CD8-positive, alpha-beta memory T cell (primary cell): Measurements from ENCODE around the gene FUBP3. TPM values are rescaled to one million over a fixed set of nuclear protein-coding genes. Genes with fewer than 3 reads are reported as not detected.

ENCODE experiments used
- CTCF ChIA-PET: fragments of 350-600 bp; sonication (Branson Sonifier 250); formaldehyde crosslinking; loops from one replicate; lab custom pipeline; 2021; ENCODE audit warnings: antibody characterized with exemption; lab: Charles Lee
- POLR2A ChIA-PET: fragments of 350-600 bp; sonication (Branson Sonifier 250); formaldehyde crosslinking; loops from one replicate; lab custom pipeline; 2021; ENCODE audit warnings: antibody characterized with exemption; lab: Charles Lee
- DNase-seq, 5 donors: peaks; one replicate each; pipeline versions ENCODE4 v3.0.0 to v3.0.0-alpha.2; 2020 to 2022; ENCODE audit warnings: mixed read lengths in 1 of 5
- H3K27ac ChIP-seq: one replicate; pipeline ENCODE4 v1.7.0; 2013; ENCODE audit warnings: low read depth, mild to moderate bottlenecking, low read length, moderate library complexity
- H3K27me3 ChIP-seq: 2 replicates; pipeline ENCODE4 v1.7.0; 2013; ENCODE audit warnings: low read length, mild to moderate bottlenecking; ENCODE audit not compliant: insufficient read depth, poor library complexity, severe bottlenecking
- H3K36me3 ChIP-seq: 2 replicates; pipeline ENCODE4 v1.7.0; 2013; ENCODE audit warnings: mild to moderate bottlenecking, low read length, moderate library complexity; ENCODE audit not compliant: insufficient read depth
- H3K4me1 ChIP-seq: 2 replicates; pipeline ENCODE4 v1.7.0; 2013; ENCODE audit warnings: mild to moderate bottlenecking, low read length, moderate library complexity; ENCODE audit not compliant: insufficient read depth
- H3K4me3 ChIP-seq: 2 replicates; pipeline ENCODE4 v1.7.0; 2013; ENCODE audit warnings: mild to moderate bottlenecking, low read length
- H3K9me3 ChIP-seq: 2 replicates; pipeline ENCODE4 v1.7.0; 2013; ENCODE audit warnings: mild to moderate bottlenecking, low read length
- H3K27ac Mint-ChIP-seq, 8 donors: one replicate each; pipeline ENCODE4 v1.8.0; 2020 to 2021; ENCODE audit warnings: mixed read lengths in 8 of 8, mild to moderate bottlenecking in 6 of 8, inconsistent platforms in 3 of 8, moderate library complexity in 3 of 8
- H3K27me3 Mint-ChIP-seq, 2 donors: one replicate each; pipeline ENCODE4 v1.8.0; 2020 to 2021; ENCODE audit warnings: mixed read lengths in 2 of 2, mild to moderate bottlenecking in 1 of 2, moderate library complexity in 1 of 2
- H3K36me3 Mint-ChIP-seq, 3 donors: one replicate each; pipeline ENCODE4 v1.8.0; 2020 to 2021; ENCODE audit warnings: mixed read lengths in 3 of 3, inconsistent platforms in 1 of 3, mild to moderate bottlenecking in 1 of 3
- H3K4me1 Mint-ChIP-seq, 3 donors: one replicate each; pipeline ENCODE4 v1.8.0; 2020 to 2021; ENCODE audit warnings: mixed read lengths in 3 of 3, inconsistent platforms in 1 of 3, mild to moderate bottlenecking in 1 of 3
- H3K4me3 Mint-ChIP-seq, 7 donors: one replicate each; pipeline ENCODE4 v1.8.0; 2020 to 2021; ENCODE audit warnings: mixed read lengths in 7 of 7, mild to moderate bottlenecking in 6 of 7, moderate library complexity in 4 of 7, inconsistent platforms in 2 of 7
- H3K9me3 Mint-ChIP-seq, 5 donors: one replicate each; pipeline ENCODE4 v1.8.0; 2020 to 2022; ENCODE audit warnings: mixed read lengths in 5 of 5, mild to moderate bottlenecking in 3 of 5, moderate library complexity in 2 of 5, inconsistent platforms in 1 of 5
- polyA plus RNA-seq: library from polyadenylated mRNA; unstranded; fragments of 300-500 nt; fragmentation: Illumina TruSeq; gene quantifications from one replicate; pipeline ENCODE4 v1.2.3, GENCODE V29; 2021
- total RNA-seq, 2 experiments: library from RNA; stranded (reverse); gene quantifications; one replicate each; pipeline ENCODE4 v1.2.3, GENCODE V29; 2021

Gene FUBP3
- total and polyA plus RNA-seq, 3 experiments from 2014 or later = 35.0 to 50.4 (median 49.9) TPM

- H3K9me3 Mint-ChIP-seq = no peaks in the 10 kb centered on the region
- Histone ChIP-seq H3K36me3 (no peaks in the 10 kb centered on the region), H3K27ac (no peak overlapping the region), H3K4me3 (no peak overlapping the region), H3K4me1 (no peaks in the 10 kb centered on the region), H3K9me3 (no peaks in the 10 kb centered on the region), H3K27me3 (peaks cover 16% of the 10 kb centered on the region)
- POLR2A ChIA-PET = no interaction called here
- peaks cover under 1 to 3% (median under 1%) of the 10 kb centered on the region in 3 donors for H3K4me1 Mint-ChIP-seq
- DNase-seq = no peak
- CTCF ChIA-PET = interaction anchor here (1.3 kb wide), 1 partner anchor 13 kb away, joined by 3 read pairs; no protein-coding TSS in a partner anchor
- H3K27me3 Mint-ChIP-seq = peaks cover 16 to 30% of the 10 kb centered on the region in 2 donors
- H3K27ac Mint-ChIP-seq = peak overlapping the region in 1 of 8 donors; percentile 15
- no peak overlapping the region for H3K4me3 Mint-ChIP-seq
- H3K36me3 Mint-ChIP-seq = no peaks in the 10 kb centered on the region
Measured at GRCh38 chr9:130670644-130671043, 91.3 kb downstream of the FUBP3 start.

DNA sequence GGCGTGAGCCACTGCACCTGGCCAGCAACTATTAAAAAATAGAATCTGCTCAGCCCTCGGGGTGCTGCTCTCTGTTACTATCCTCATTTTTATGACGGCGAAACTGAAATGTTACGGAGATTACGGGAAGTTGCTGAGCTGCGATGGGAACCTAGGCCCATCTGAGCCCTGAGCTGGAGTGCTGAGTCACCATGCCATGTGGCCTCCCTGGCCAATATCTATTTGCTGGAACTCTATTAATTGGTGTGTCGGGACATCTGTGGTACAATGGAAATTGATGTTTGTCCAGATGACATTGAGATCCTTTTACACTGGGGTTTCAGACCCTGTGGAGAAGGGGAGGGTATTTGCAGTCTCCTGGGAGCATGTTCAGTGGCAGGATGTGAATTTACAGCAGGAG lies 93.1 kb downstream of the FUBP3 start:
- no peaks in the 10 kb centered on the region for H3K4me1 Mint-ChIP-seq

GRCh38 chr9:130672933-130673615 lies 93.7 kb downstream of the FUBP3 start:
- no peak overlapping the region for H3K27ac Mint-ChIP-seq
- H3K27me3 ChIP-seq = peaks cover under 1% of the 10 kb centered on the region
- no peaks in the 10 kb centered on the region for H3K9me3 ChIP-seq
- peaks cover 10 to 11% of the 10 kb centered on the region in 2 donors for H3K27me3 Mint-ChIP-seq
- no peaks in the 10 kb centered on the region for H3K9me3 Mint-ChIP-seq
- no peaks in the 10 kb centered on the region for H3K36me3 Mint-ChIP-seq
- H3K4me3 ChIP-seq = no peak overlapping the region
- no peak for DNase-seq
- H3K4me3 Mint-ChIP-seq = no peak overlapping the region
- no peaks in the 10 kb centered on the region for H3K4me1 Mint-ChIP-seq
- H3K27ac ChIP-seq = no peak overlapping the region
- no peaks in the 10 kb centered on the region for H3K36me3 ChIP-seq
- ChIA-PET POLR2A (no interaction called here), CTCF (interaction anchor here (1.0 kb wide), 1 partner anchor 9 kb away, joined by 3 read pairs; no protein-coding TSS in a partner anchor)
- no peaks in the 10 kb centered on the region for H3K4me1 ChIP-seq

More for the DNA sequence above, 93.1 kb downstream of the FUBP3 start:
- Histone ChIP-seq H3K4me3 (no peak overlapping the region), H3K36me3 (no peaks in the 10 kb centered on the region), H3K27ac (no peak overlapping the region), H3K27me3 (peaks cover 6% of the 10 kb centered on the region), H3K4me1 (no peaks in the 10 kb centered on the region), H3K9me3 (no peaks in the 10 kb centered on the region)
- POLR2A ChIA-PET = no interaction called here
- H3K36me3 Mint-ChIP-seq = no peaks in the 10 kb centered on the region
- H3K9me3 Mint-ChIP-seq = no peaks in the 10 kb centered on the region
- no peak overlapping the region for H3K4me3 Mint-ChIP-seq
- H3K27me3 Mint-ChIP-seq = peaks cover 10 to 15% of the 10 kb centered on the region in 2 donors
- H3K27ac Mint-ChIP-seq = no peak overlapping the region
- CTCF ChIA-PET = no interaction called here
- no peak for DNase-seq

- Mint-ChIP-seq H3K9me3 (no peaks in the 10 kb centered on the region), H3K27ac (no peak overlapping the region), H3K27me3 (peaks cover under 1 to 3% of the 10 kb centered on the region in 2 donors), H3K4me3 (no peak overlapping the region), H3K36me3 (no peaks in the 10 kb centered on the region), H3K4me1 (no peaks in the 10 kb centered on the region)
- DNase-seq = no peak
- POLR2A ChIA-PET = no interaction called here
- Histone ChIP-seq H3K4me3 (no peak overlapping the region), H3K27ac (no peak overlapping the region), H3K9me3 (no peaks in the 10 kb centered on the region), H3K4me1 (no peaks in the 10 kb centered on the region), H3K36me3 (no peaks in the 10 kb centered on the region), H3K27me3 (no peaks in the 10 kb centered on the region)
- CTCF ChIA-PET = no interaction called here
Measured at GRCh38 chr9:130675396-130675795, 96.0 kb downstream of the FUBP3 start.

DNA sequence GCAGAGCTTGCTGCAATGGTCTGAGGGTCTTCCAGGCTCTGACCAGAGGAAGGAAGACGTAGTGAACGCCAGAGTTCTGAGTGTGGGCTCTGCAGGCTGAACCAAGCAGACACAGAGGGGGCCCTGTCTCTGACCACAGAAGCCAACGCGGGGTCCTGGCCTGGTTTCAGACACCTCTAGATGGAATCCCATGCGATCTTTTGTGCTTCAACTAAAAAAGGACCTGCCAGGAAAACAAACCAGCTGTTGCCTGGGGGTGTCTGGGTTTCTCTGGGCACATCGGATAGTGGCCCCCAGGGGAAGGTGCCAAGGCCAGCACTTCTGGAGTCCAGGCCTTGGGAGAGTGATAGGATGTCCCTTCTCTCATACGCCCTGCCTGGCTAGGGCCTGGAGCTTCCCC lies 97.9 kb downstream of the FUBP3 start:
- Mint-ChIP-seq H3K4me3 (no peak overlapping the region), H3K27me3 (no peaks in the 10 kb centered on the region), H3K36me3 (no peaks in the 10 kb centered on the region), H3K9me3 (no peaks in the 10 kb centered on the region), H3K27ac (no peak overlapping the region), H3K4me1 (peaks cover 0 to 8% (median under 1%) of the 10 kb centered on the region in 3 donors)
- ChIA-PET POLR2A (no interaction called here), CTCF (no interaction called here)
- no peaks in the 10 kb centered on the region for H3K4me1 ChIP-seq
- H3K9me3 ChIP-seq = no peaks in the 10 kb centered on the region
- no peaks in the 10 kb centered on the region for H3K27me3 ChIP-seq
- no peaks in the 10 kb centered on the region for H3K36me3 ChIP-seq
- no peak overlapping the region for H3K4me3 ChIP-seq
- DNase-seq = no peak
- no peak overlapping the region for H3K27ac ChIP-seq

DNA sequence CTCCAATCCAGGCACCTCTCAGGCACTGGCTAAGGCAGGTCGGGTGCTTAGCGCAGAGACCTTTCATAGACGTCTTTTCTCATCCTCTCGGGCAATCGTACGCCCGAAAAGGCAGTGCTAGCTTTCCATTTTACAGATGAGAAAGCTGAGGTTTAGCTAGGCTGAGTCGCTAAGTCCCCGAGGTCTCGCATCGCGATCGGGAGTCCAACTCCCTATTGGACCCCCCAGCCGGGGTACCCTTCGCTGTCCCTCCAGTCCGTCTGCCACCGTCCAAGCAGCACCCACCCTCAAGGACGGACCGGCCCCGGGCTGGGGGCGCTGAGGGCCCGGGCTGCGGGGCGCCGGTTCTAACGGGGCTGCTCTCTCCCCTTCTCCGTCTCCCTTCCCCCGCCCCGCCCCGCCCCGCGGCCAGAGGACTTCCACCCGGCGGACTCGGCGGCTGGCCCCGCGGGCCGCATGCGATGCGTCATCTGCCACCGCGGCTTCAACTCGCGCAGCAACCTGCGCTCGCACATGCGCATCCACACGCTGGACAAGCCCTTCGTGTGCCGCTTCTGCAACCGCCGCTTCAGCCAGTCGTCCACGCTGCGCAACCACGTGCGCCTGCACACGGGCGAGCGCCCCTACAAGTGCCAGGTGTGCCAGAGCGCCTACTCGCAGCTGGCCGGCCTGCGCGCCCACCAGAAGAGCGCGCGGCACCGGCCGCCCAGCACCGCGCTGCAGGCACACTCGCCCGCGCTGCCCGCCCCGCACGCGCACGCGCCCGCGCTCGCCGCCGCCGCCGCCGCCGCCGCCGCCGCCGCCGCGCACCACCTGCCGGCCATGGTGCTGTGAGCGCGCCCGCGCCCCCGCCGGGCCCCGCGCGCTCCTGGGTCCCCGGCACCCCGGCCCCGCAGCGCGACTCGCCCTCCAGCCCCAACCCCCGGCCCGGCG lies 101.7 kb downstream of the FUBP3 start:
- Histone ChIP-seq H3K27me3 (no peaks in the 10 kb centered on the region), H3K27ac (no peak overlapping the region), H3K36me3 (no peaks in the 10 kb centered on the region), H3K4me3 (peak overlapping the region; percentile 43), H3K4me1 (no peaks in the 10 kb centered on the region), H3K9me3 (no peaks in the 10 kb centered on the region)
- Mint-ChIP-seq H3K9me3 (peaks cover 0 to 2% (median 0%) of the 10 kb centered on the region in 5 donors), H3K36me3 (peaks cover 0 to 1% (median 0%) of the 10 kb centered on the region in 3 donors), H3K4me1 (peaks cover 3 to 12% (median 5%) of the 10 kb centered on the region in 3 donors), H3K27ac (no peak overlapping the region), H3K4me3 (peak overlapping the region; percentile 71 to 97 (median 88)), H3K27me3 (peaks cover 0 to 2% of the 10 kb centered on the region in 2 donors)
- DNase-seq = peak; percentile 27 to 65 (median 40)
- ChIA-PET POLR2A (interaction anchor here (2.1 kb wide), 1 partner anchor 12 kb away, joined by 7 read pairs; the partner anchor contains the start of gene EXOSC2), CTCF (interaction anchor here (1.5 to 4.6 kb wide), 4 partner anchors 12 to 221 kb away, joined by 3 to 34 read pairs (median 22); partner anchors contain the start of gene EXOSC2)

DNA sequence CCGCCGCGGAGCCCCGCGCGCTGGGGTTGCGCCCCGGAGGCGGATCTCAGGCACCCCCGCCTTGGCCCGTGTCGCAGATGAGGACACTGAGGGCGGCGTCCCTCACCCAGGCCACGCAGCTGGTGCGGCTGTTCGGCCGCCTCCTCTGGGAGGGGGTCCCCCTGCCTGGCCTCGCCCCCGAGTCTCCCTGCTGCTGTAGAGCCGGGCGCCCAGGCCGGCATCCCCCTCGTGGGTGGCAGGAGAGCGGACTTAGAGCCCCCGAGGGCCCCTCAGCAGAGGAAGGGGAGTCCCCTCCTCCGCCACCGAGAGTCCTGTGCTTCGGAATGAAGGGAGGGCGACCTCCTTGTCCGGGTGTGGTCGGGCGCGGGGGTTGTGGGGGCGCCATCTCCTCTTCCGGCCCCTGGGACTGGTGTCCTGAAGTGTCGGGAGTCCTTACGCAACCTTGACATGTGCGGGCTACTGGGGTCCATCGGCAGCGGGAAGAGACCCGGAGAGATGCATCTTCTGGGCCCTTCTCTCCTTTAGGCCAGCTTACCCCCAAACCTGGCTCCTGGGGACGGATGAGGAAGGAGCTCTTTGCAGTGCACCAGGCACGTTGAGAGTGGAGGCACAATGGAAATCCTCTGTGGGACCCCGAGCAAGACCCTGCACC lies 102.5 kb downstream of the FUBP3 start:
- H3K4me1 ChIP-seq = no peaks in the 10 kb centered on the region
- ChIA-PET POLR2A (interaction anchor here (1.2 to 2.1 kb wide), 2 partner anchors 11 to 59 kb away, joined by 6 to 7 read pairs; partner anchors contain the start of gene EXOSC2), CTCF (interaction anchor here (0.7 to 4.6 kb wide), 16 partner anchors 8 to 255 kb away, joined by 3 to 34 read pairs (median 4); partner anchors contain the start of genes EXOSC2 and PRDM12)
- H3K4me3 Mint-ChIP-seq = peak overlapping the region; percentile 84 to 97 (median 94)
- H3K27ac ChIP-seq = no peak overlapping the region
- H3K27ac Mint-ChIP-seq = peak overlapping the region in 2 of 8 donors; percentile 88 to 96
- H3K9me3 Mint-ChIP-seq = peaks cover 0 to 2% (median 0%) of the 10 kb centered on the region in 5 donors
- H3K4me1 Mint-ChIP-seq = peaks cover 3 to 12% (median 5%) of the 10 kb centered on the region in 3 donors
- no peaks in the 10 kb centered on the region for H3K27me3 ChIP-seq
- H3K36me3 Mint-ChIP-seq = peaks cover 0 to 1% (median 0%) of the 10 kb centered on the region in 3 donors
- H3K4me3 ChIP-seq = peak overlapping the region; percentile 87
- H3K27me3 Mint-ChIP-seq = peaks cover 0 to 4% of the 10 kb centered on the region in 2 donors
- peak in 1 of 5 donors; percentile 24 for DNase-seq
- no peaks in the 10 kb centered on the region for H3K9me3 ChIP-seq
- H3K36me3 ChIP-seq = no peaks in the 10 kb centered on the region
